Epithelial cell of esophagus (primary cell): ENCODE data around the gene TCAF2.
"Not testable (repeated sequence)": the region's sequence is repeated elsewhere in the genome, so short reads cannot be mapped to it uniquely, and the experiment has no call there.

ENCODE experiments used
- DNase-seq: peaks from one replicate; pipeline ENCODE4 v3.0.0; 2010; ENCODE audit warnings: low read depth
- H3K4me3 ChIP-seq: 2 replicates; pipeline ENCODE4 v1.5.1; 2011; ENCODE audit warnings: mild to moderate bottlenecking, low read length, control low read depth

The TCAF2 gene

DNA sequence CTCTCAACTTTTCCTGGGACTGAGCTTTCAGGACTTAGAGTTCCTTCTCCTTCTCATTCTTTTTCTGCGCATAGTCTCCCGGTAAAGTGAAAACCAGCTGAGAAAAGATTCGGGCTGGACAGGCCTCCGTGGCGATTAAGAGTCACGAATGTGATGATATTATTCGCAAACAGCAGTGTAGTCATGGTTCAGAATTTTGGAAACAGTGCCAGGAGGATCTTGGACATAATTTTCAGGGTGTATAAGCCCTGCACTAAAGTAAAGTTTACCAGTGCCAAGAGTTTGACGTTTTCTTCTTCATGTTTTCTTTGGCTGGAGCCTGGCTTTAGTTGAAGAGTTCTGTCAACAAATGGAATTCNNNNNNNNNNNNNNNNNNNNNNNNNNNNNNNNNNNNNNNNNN, 29.7 kb downstream of the TCAF2 start:
- DNase-seq, H3K4me3 ChIP-seq: not testable (repeated sequence)
